Measurements from ENCODE around the gene UBE2D4.
A peak's percentile ranks its signal among the peaks of the same experiment; 100 is the strongest.

The UBE2D4 gene

GRCh38 chr7:43906331-43907010 is 19.8 kb upstream of the UBE2D4 start, which contains the start of gene URGCP:
TSS of gene URGCP (minus strand) at chr7:43906596. CDS start at chr7:43906575, 21 bp downstream.
- DNase-seq (ENCODE audit: low read depth in 2 of 2): peak in 1 of 2 donors; percentile 46

GRCh38 chr7:43914795-43915194 is 11.4 kb upstream of the UBE2D4 start:
- DNase-seq (ENCODE audit: low read depth in 2 of 2): no peak

GRCh38 chr7:43915907-43916306 is 10.3 kb upstream of the UBE2D4 start:
- DNase-seq (ENCODE audit: low read depth in 2 of 2): no peak

- DNase-seq (ENCODE audit: low read depth in 2 of 2): no peak
Measured at GRCh38 chr7:43921423-43921822, 4.8 kb upstream of the UBE2D4 start.

- DNase-seq (ENCODE audit: low read depth in 2 of 2): no peak
Measured at GRCh38 chr7:43922726-43923125, 3.5 kb upstream of the UBE2D4 start.

GRCh38 chr7:43926798-43927123 is 525 bp downstream of the UBE2D4 start:
- DNase-seq (ENCODE audit: low read depth in 2 of 2): no peak

- DNase-seq (ENCODE audit: low read depth in 2 of 2): no peak
Measured at GRCh38 chr7:43927810-43928209, 1.6 kb downstream of the UBE2D4 start.

- DNase-seq (ENCODE audit: low read depth in 2 of 2): no peak
Measured at GRCh38 chr7:43929529-43930457, 3.6 kb downstream of the UBE2D4 start.

- no peak for DNase-seq (ENCODE audit: low read depth in 2 of 2)
Measured at GRCh38 chr7:43931346-43931745, 5.1 kb downstream of the UBE2D4 start.

GRCh38 chr7:43933902-43934560 is 7.8 kb downstream of the UBE2D4 start:
- DNase-seq (ENCODE audit: low read depth in 2 of 2): no peak

GRCh38 chr7:43937444-43937843 is 11.2 kb downstream of the UBE2D4 start:
- no peak for DNase-seq (ENCODE audit: low read depth in 2 of 2)

- no peak for DNase-seq (ENCODE audit: low read depth in 2 of 2)
Measured at GRCh38 chr7:43938892-43939482, 12.8 kb downstream of the UBE2D4 start.

- no peak for DNase-seq (ENCODE audit: low read depth in 2 of 2)
Measured at GRCh38 chr7:43942250-43942649, 16.0 kb downstream of the UBE2D4 start.

- no peak for DNase-seq (ENCODE audit: low read depth in 2 of 2)
Measured at GRCh38 chr7:43942997-43943396, 16.8 kb downstream of the UBE2D4 start.

GRCh38 chr7:43943417-43944187 is 17.4 kb downstream of the UBE2D4 start:
- no peak for DNase-seq (ENCODE audit: low read depth in 2 of 2)

- no peak for DNase-seq (ENCODE audit: low read depth in 2 of 2)
Measured at GRCh38 chr7:43944286-43944685, 18.1 kb downstream of the UBE2D4 start.

GRCh38 chr7:43952028-43952427 is 25.8 kb downstream of the UBE2D4 start:
- no peak for DNase-seq (ENCODE audit: low read depth in 2 of 2)

GRCh38 chr7:43953071-43953470 is 26.8 kb downstream of the UBE2D4 start:
- DNase-seq (ENCODE audit: low read depth in 2 of 2): no peak

- no peak for DNase-seq (ENCODE audit: low read depth in 2 of 2)
Measured at GRCh38 chr7:43954524-43955228, 28.4 kb downstream of the UBE2D4 start.

GRCh38 chr7:43956027-43956426 is 29.8 kb downstream of the UBE2D4 start:
- DNase-seq (ENCODE audit: low read depth in 2 of 2): no peak

GRCh38 chr7:43960933-43961332 is 34.7 kb downstream of the UBE2D4 start:
- DNase-seq (ENCODE audit: low read depth in 2 of 2): no peak
